Left lobe of liver (tissue), 2 donors: ENCODE data around the gene SMIM24. TPM values are rescaled to one million over a fixed set of nuclear protein-coding genes. Genes with fewer than 3 reads are reported as not detected.
A peak's percentile ranks its signal among the peaks of the same experiment; 100 is the strongest.
"Not testable (repeated sequence)": the region's sequence is repeated elsewhere in the genome, so short reads cannot be mapped to it uniquely, and the experiment has no call there.

Experiments
- ATAC-seq: fragments of 200-7000 bp; cut with Tn5 transposase; one replicate; pipeline ENCODE4 v1.9.1; 2020; ENCODE audit warnings: mild to moderate bottlenecking, moderate library complexity
- DNase-seq: peaks from one replicate; pipeline ENCODE4 v3.0.0-alpha.2; 2020; ENCODE audit warnings: low spot score
- total RNA-seq: library from RNA; stranded (reverse); gene quantifications from one replicate; pipeline ENCODE4 v1.2.1, GENCODE V29; 2021
- donor health status: DM: no; HTN: no; CAD: no; lungs with moderate emphysema.
- donor health status: DM: no; HTN: yes; CAD: no.

Gene SMIM24
- total RNA-seq, 1 donor from 2014 or later = 10.8 TPM

DNA sequence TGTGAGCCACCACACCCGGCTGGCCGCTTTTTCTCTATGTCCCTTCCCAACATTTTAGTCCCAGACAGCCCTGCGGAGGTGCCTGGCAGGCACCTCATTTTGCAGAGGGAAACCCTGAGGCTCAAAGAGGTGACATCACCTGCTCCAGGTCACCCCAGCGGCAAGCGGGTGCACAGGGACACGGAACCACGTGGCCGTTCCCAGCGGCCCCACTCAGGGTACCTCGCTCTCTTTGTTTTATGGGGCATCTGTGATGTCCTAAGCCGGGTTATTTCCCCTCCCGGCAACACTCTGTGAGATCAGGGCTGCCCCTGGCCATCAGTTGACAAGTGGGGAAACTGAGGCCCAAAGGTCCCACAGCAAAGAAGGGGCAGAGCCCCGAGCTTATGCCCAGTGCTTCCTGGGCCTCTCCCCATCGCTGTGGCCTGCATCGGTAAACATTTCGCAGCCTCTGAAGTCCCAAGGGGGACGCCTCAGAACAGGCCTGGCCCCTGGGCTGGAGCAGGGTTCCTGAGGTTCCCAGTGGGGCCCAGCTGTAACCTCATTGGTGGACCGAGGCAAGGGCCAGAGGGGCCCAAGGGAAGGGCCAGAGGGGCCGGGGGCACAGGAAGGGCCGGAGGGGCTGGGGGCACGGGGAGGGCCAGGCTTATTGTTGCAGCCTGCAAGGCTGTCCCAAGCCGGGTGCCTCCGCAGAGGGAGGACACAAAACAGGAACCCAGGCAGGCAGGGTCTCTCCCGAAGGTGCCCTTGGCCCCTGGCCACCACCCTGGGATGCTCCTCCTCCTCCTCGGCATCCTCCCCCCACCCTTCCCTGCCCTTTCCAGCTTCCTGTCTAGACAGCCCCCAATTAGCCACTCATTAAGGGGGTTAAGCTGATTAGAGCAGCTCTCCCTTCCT, 39.0 kb downstream of the SMIM24 start:
- DNase-seq = no peak
- no peak for ATAC-seq

DNA sequence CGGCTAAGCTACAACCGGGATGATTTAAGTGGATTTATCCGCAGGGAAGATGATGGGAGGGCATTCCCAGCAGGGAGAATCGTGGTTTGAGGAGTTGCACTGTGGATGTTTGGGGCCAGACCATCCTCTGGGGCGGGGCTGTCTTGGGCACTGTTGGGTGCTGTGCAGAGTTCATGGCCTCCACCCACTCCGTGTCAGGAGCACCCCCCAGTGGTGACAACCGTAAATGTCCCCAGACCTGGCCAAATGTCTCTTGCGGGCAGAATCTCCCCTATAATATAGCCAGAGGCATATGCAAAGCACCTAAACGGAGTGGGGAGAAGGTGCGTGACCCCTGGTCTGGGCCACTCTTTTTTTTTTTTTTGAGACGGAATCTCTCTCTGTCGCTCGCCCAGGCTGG, 40.2 kb downstream of the SMIM24 start:
- peak; percentile 79 for ATAC-seq

DNA sequence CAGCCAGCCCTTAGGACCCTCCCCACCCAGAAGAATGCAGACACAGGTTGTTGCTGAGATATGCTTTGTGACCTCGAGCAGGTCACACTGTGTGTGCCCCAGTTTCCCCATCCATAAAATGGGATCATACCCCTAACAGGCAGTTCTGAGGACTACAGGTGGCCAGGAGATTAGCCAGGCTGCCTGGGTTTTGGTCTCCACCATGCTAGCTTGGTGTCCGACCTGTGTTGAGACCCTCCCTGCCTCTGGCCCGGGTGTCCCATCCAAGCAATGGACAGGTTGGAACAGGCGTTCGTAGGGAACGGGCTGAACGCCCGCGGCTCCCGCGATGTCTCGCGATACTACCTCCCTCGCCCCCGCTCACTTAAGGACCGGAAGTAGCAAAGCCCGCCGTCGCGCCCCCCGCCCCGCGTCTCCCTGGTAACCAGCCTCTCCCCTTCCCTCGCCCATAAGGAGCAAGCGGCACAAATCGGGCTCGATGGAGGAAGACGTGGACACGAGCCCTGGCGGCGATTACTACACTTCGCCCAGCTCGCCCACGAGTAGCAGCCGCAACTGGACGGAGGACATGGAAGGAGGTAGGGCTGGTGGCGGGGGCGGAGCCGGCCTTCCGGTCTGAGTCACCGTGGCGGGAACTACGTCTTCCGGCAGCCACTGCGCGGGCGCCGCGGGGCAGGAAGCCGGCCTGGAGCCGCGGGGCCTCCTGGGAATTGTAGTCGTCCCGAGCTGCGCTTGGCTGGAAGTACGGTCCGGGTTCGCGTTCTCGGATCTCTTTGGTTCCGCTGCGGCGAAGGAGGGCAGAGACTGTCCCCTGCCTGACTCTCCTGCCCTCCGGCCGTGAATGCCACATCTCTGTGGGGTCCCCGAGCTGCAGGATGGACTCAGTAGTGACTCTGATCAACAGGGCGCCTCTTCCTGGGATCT, 45.4 kb downstream of the SMIM24 start:
- peak; percentile 46 for ATAC-seq
- peak; percentile 84 for DNase-seq

More for the DNA sequence above, 40.2 kb downstream of the SMIM24 start:
- DNase-seq = no peak

DNA sequence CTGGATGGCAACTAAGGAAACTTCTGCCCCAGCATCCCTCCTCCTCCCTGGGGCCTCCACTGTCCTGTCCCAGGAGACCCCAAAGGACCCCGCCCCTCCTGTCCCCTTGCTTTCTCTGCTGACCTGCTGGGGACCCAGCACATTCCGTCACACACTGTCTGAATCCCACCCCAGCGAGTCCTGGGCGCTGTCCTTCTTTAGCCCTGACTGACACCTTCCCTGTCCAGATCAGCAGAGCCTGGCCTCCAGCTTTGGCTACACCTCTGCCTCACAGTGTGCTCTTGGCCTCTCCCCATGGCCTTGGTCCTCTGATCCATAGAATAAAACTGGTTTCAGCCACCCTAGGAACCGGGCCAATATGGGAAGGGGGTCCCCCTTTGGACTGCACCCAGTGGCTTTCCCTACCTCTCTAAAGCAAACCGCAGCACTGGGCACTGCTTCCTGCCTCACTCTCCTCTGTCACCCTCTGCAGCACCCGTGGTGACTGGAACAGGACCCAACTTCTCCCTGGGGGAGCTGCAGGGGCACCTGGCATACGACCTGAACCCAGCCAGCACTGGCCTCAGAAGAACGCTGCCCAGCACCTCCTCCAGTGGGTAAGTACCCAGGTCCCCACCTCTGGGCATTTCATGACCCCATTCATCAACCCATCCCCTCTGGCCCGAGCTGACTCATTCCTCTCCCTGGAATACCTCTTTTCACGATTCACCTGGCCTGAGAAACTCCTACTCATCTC, 46.4 kb downstream of the SMIM24 start:
- no peak for DNase-seq
- ATAC-seq = no peak

DNA sequence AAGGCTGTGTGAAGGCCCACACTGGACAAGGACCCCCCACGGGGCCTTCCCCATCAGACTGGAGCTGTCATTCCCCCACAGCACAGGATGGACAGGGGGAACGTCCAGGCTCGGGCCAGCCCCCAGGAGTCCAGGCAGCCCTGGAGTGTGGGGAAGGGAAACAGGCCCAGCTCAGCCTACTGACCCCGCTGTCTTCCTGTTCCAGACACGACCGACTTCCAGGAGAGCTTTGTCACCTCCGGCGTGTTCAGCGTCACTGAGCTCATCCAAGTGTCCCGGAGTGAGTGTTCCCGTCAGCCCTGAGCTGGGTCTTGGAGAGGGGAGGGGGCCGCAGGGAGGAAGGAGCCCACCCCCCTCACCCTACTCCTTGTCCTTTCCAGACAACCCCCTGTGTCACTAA, 47.0 kb downstream of the SMIM24 start:
- DNase-seq (no peak), ATAC-seq (no peak)

DNA sequence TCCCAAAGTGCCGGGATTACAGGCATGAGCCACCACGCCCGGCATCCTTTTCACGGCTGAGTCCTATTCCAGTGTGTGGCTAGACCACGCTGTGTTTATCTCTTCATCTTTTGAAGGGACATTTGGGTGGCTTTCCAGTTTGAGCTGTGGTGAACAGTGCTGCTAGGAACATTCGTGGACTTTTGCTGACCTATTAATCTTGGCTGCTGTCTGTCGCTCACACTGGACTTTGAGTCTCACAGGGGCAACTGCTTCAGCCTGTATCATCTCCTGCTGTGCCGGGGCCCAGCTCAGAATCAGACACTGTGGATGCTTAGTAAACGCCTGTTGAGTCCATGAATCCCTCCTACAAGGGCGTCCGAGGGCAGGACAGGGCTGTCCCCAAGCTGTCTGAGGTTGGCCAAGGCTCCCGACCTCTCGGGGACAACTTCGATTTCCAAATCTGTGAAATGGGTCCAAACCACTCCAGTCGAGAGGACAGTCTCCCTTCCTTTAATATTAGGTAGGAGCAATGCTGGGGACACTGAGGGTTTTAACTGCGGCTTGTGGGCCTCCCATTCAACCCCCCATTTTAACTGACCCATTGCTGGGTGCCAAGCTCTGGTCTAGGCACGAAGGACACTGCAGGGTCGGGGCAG, 48.4 kb downstream of the SMIM24 start:
- peak; percentile 56 for ATAC-seq

DNA sequence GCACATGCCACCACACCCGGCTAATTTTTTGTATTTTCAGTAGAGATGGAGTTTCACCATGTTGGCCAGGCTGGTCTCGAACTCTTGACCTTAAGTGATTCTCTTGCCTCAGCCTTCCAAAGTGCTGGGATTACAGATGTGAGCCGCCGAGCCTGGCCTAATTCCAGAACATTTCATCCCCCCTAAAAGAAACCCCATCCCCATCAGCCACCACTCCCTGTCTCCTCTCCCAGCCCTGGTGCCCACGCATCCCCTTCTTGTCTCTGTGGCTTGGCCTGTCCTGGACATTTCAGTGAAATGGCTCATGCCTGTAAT, 50.0 kb downstream of the SMIM24 start:
- ATAC-seq, DNase-seq: not testable (repeated sequence)

More for the DNA sequence above, 48.4 kb downstream of the SMIM24 start:
- DNase-seq = peak; percentile 83

DNA sequence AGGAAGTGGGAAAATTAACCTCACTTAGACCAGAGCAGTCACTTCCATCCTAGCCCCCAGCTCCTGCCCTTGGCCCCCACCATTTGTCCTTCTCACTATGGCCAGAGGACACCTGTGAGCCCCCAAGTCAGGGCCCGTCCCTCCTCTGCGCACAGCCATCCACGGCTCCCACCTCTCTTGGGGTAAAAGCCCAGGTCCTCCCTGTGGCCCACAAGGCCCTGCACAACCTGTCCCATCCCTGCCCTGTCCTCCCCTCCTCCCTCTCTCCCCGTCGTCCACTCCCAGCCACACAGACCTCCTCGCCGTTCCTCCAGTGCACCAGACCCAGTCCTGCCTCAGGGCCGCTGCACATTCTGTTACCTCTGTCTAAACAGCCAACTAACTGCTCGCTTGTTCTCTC, 53.9 kb downstream of the SMIM24 start:
- no peak for DNase-seq
- no peak for ATAC-seq

Other genes starting within 250 kb of the SMIM24 start
- 203 TPM for gene NFIC, start 113.9 kb downstream of the SMIM24 start, total RNA-seq
- not detected for gene SMIM44, start 2.9 kb upstream of the SMIM24 start, total RNA-seq
- 5.5 TPM for gene DOHH, start 20.1 kb upstream of the SMIM24 start, total RNA-seq
- 27.4 TPM for gene FZR1, start 25.8 kb upstream of the SMIM24 start, total RNA-seq
- 1.9 TPM for gene TEKTIP1, start 58.6 kb upstream of the SMIM24 start, total RNA-seq
- gene MFSD12, start 77.1 kb upstream of the SMIM24 start, total RNA-seq = 33.9 TPM
- gene HMG20B, start 92.4 kb upstream of the SMIM24 start, total RNA-seq = 44.2 TPM
- gene GIPC3, start 105.0 kb upstream of the SMIM24 start, total RNA-seq = 0.75 TPM
- 4.4 TPM for gene TBXA2R, start 126.3 kb upstream of the SMIM24 start, total RNA-seq
- 12.5 TPM for gene CACTIN, start 146.3 kb upstream of the SMIM24 start, total RNA-seq
- 7.5 TPM for gene PIP5K1C, start 219.9 kb upstream of the SMIM24 start, total RNA-seq
- 28.8 TPM for gene TJP3, start 227.9 kb upstream of the SMIM24 start, total RNA-seq